ENCODE measurements around the gene UFSP1.
"Not testable (repeated sequence)": the region's sequence is repeated elsewhere in the genome, so short reads cannot be mapped to it uniquely, and the experiment has no call there.

The UFSP1 gene

GRCh38 chr7:100860702-100861615 is 28.6 kb downstream of the UFSP1 start:
- no peak for DNase-seq (ENCODE audit: low read depth in 2 of 2, low spot score in 1 of 2)

DNA sequence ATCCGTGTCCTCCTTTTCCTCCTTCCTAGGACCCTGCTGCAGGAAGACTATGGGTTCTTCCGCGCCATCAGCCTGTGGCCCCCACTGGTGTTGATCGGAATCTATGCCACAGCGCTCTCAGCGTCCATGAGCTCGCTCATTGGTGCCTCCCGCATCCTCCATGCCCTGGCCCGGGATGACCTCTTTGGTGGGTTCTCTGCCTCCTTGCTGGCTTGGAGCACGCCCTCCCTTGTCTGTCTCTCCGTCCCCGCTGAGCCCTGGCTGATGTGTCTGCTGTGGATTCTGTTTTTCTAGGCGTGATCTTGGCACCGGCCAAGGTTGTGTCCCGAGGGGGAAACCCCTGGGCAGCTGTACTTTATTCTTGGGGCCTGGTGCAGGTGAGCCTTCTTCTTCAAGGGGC is 29.7 kb downstream of the UFSP1 start:
- no peak for DNase-seq (ENCODE audit: low read depth in 2 of 2, low spot score in 1 of 2)

GRCh38 chr7:100856871-100857282 is 32.6 kb downstream of the UFSP1 start:
- no peak for DNase-seq (ENCODE audit: low read depth in 2 of 2, low spot score in 1 of 2)

DNA sequence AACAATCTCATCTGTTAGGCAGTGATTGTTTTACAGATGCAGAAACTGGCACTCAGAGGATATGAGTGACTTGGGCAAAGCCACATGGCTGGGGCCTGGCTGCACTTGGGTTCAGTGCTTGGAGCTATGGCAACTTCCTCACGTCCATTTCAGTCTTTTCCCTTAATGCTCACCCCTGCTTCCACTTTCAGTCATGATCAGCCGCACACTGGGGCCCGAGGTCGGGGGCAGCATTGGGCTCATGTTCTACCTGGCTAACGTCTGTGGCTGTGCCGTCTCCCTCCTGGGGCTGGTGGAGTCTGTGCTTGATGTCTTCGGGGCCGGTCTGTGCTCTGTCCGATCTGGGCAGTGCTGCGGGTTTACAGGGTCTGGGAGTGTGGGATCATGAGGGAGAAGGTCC is 34.0 kb downstream of the UFSP1 start:
- no peak for DNase-seq (ENCODE audit: low read depth in 2 of 2, low spot score in 1 of 2)

GRCh38 chr7:100854899-100855298 is 34.6 kb downstream of the UFSP1 start:
- not testable (repeated sequence) for DNase-seq (ENCODE audit: low read depth in 2 of 2, low spot score in 1 of 2)

GRCh38 chr7:100854146-100854895 is 35.2 kb downstream of the UFSP1 start:
- DNase-seq (ENCODE audit: low read depth in 2 of 2, low spot score in 1 of 2) = no peak

DNA sequence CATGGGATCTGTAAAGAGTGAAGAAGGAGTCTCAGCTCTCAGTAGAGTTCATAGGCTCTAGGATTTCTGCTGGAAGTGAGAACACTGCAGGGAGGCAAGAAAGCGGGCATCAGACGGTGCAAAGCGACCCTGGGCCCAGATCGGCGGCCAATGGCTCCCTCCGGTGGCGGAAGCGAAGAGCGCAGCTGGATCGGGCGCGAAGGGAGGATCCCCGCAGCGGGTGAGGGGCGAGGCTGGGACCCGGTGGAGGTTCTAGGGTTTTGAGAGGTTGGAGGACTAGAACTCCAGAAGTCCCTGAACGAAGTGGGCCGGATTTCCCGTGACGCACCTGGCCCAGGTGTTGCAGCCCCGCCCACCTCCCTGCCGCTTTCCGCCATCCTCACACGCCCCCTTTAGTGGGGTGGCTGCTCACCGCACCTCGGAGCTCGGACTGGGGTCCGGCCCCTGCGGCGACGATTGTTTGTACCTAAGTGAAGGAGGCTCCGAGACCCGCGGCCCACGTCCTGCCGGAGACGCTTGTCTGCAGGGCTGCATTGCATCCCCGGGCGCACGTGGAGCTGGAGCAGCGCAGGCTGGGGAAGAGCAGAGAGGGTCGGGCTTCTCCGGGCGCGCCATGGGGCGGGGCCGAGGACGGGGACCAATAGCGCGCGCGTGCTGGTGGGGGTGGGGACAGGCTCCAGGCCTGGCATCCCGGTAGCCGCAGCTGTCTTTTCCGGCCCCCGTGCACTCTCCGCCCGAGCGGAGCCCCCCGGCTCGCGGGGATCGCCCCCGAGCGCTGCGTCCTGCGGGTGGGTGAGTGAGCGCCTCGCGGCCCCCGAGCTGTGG is 37.3 kb downstream of the UFSP1 start, which contains the start of gene SLC12A9:
TSS of gene SLC12A9 (plus strand) at position 666 of the 825 bp plus-strand sequence. CDS start 1,485 bp downstream, outside the sequence.
- DNase-seq (ENCODE audit: low read depth in 2 of 2, low spot score in 1 of 2) = peak; percentile 56 to 76

DNA sequence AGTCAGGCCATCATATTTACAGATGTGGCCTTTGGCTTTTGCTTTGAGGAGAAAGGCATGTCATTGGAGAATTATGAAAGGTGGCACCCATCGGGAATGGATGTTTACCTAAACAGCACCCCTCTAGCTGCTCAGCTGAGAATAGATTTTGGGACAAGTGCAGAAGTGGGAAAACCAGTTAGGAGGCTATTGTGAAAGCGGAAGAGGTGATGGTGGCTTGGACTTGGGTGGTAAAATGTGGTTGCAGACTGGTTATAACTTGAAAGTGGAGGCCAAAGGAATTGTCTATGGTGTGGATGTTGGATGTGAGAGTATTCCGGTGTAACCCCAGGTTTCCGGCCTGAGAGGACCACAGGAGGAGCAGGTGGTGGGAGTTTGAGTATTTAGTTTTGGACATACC is 42.2 kb downstream of the UFSP1 start:
- no peak for DNase-seq (ENCODE audit: low read depth in 2 of 2, low spot score in 1 of 2)

DNA sequence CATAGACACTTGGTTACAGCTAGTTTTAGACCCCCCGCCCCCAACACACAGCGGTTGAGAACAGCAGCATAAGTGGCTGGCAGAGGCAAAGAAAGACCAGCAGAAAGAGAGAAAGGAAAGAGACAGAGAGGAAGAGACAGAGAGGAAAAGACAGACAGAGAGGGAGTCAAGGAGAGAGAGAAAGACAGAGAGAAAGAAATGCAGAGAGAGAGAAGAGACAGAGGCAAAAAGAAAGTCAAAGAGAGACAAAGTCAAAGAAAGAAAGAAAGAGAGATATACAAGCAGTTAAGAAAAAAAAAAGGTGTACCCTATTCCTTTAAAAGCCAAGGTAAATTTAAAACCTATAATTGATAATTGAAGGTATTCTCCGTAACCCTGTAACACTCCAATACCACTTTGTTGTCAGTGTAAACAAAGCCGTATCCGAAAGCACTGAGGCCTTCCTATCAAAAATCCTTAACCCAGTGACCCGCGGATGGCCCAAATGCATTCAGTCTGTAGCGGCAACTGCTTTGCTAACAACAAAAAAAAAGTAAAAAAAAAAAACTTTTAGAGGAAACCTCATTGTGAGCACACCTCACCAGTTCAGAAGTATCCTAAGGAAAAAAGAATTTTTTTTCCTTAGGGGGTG is 48.9 kb downstream of the UFSP1 start:
- no peak for DNase-seq (ENCODE audit: low read depth in 2 of 2, low spot score in 1 of 2)

- DNase-seq (ENCODE audit: low read depth in 2 of 2, low spot score in 1 of 2) = no peak
Observed at GRCh38 chr7:100839361-100839760, 50.2 kb downstream of the UFSP1 start.
